ENCODE measurements around the gene ZNF92.
"Not testable (repeated sequence)": the region's sequence is repeated elsewhere in the genome, so short reads cannot be mapped to it uniquely, and the experiment has no call there.

The ZNF92 gene

GRCh38 chr7:65429642-65430343, 56.1 kb downstream of the ZNF92 start:
- DNase-seq, result no peak

GRCh38 chr7:65430344-65431186, 56.9 kb downstream of the ZNF92 start:
- DNase-seq, result no peak

GRCh38 chr7:65434307-65434706, 60.7 kb downstream of the ZNF92 start:
- DNase-seq, result no peak

- DNase-seq, result no peak
Observed at GRCh38 chr7:65436163-65436562, 62.5 kb downstream of the ZNF92 start.

GRCh38 chr7:65438598-65438997, 64.9 kb downstream of the ZNF92 start:
- no peak for DNase-seq

- DNase-seq, result no peak
Observed at GRCh38 chr7:65441010-65441409, 67.4 kb downstream of the ZNF92 start.

- no peak for DNase-seq
Observed at GRCh38 chr7:65444205-65444842, 70.7 kb downstream of the ZNF92 start.

- DNase-seq, result no peak
Observed at GRCh38 chr7:65444899-65445823, 71.5 kb downstream of the ZNF92 start.

GRCh38 chr7:65447041-65447440, 73.4 kb downstream of the ZNF92 start:
- DNase-seq, result not testable (repeated sequence)

GRCh38 chr7:65448816-65449504, 75.3 kb downstream of the ZNF92 start:
- no peak for DNase-seq

GRCh38 chr7:65449505-65449852, 75.8 kb downstream of the ZNF92 start:
- no peak for DNase-seq

Measured in effector CD8-positive, alpha-beta T cell (primary cell).